Activated CD8-positive, alpha-beta memory T cell treated with anti-CD3 and anti-CD28 coated beads, Interleukin-2, amount 10 ng/mL, durations not matched to agents 7 days and 5 days (primary cell): ENCODE data around the gene SLC66A2. TPM values are rescaled to one million over a fixed set of nuclear protein-coding genes. Genes with fewer than 3 reads are reported as not detected.

Experiments
- ATAC-seq: fragments of 150-1000 bp; cut with Tn5 transposase; one replicate; pipeline ENCODE4 v1.10.0; 2021; ENCODE audit warnings: moderate library complexity
- CTCF ChIA-PET: fragments of 350-600 bp; sonication (Branson Sonifier 250); formaldehyde crosslinking; loops from one replicate; lab custom pipeline; 2021; ENCODE audit warnings: antibody characterized with exemption; lab: Charles Lee
- DNase-seq: peaks from one replicate; pipeline ENCODE4 v3.0.0-alpha.2; 2020
- H3K27ac Mint-ChIP-seq: one replicate; pipeline ENCODE4 v1.8.0; 2021; ENCODE audit warnings: mild to moderate bottlenecking, mixed read lengths
- H3K27me3 Mint-ChIP-seq: one replicate; pipeline ENCODE4 v1.8.0; 2021; ENCODE audit warnings: mixed read lengths
- H3K36me3 Mint-ChIP-seq: one replicate; pipeline ENCODE4 v1.8.0; 2021; ENCODE audit warnings: mild to moderate bottlenecking, mixed read lengths
- H3K4me1 Mint-ChIP-seq: one replicate; pipeline ENCODE4 v1.8.0; 2021; ENCODE audit warnings: mixed read lengths
- H3K4me3 Mint-ChIP-seq: one replicate; pipeline ENCODE4 v1.8.0; 2021; ENCODE audit warnings: mild to moderate bottlenecking, moderate library complexity, mixed read lengths
- H3K9me3 Mint-ChIP-seq: one replicate; pipeline ENCODE4 v1.8.0; 2022; ENCODE audit warnings: low read depth, mixed read lengths
- total RNA-seq, 2 experiments: library from RNA; stranded (reverse); gene quantifications; one replicate each; pipeline ENCODE4 v1.2.3, GENCODE V29; 2021

SLC66A2 gene
- total RNA-seq, 2 experiments from 2014 or later = 23.4 TPM

DNA sequence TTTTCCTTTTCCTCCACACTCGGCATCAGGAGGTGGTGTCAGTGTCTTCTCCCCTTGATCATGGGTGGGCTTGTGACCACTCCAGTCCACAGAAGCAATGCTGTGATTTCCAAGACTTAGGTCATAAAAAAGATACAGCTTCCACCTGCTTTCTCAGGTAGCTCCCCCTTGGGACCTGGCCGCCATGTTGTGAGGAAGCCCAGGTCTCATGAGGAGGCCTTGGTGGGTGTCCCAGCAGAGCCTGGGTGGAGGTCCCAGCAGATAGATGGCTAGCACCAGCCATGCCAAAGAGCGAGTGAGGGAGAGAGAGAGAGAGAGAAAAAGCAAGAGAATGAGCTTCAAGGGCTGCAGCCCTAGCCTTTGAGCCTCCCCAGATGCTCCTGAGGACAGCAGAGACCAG is 16.0 kb downstream of the SLC66A2 start:
- Mint-ChIP-seq H3K27me3 (no peaks in the 10 kb centered on the region), H3K4me3 (no peak overlapping the region), H3K36me3 (peaks cover 75% of the 10 kb centered on the region), H3K4me1 (no peaks in the 10 kb centered on the region), H3K27ac (no peak overlapping the region), H3K9me3 (peaks cover 26% of the 10 kb centered on the region)
- DNase-seq (no peak), ATAC-seq (no peak)
- CTCF ChIA-PET = no interaction called here

DNA sequence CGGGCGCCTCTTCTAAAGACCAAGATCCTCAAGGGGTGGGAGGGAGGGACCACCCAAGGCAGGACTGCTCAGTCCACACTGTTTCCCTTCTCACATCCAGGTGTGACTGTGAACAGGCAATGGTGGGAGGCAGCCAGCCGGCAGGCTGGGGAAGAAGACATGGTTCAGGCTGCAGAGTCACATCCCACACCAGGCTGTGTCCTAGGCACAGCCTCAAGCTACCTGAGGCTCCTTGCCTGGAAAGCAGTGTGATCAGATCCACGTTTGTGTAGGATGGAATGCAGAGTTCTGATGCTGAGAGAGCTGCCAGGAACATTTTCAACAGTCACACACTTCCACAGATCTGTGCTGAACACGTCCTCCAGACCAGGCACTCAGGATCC is 16.4 kb downstream of the SLC66A2 start:
- H3K4me3 Mint-ChIP-seq = no peak overlapping the region
- H3K27ac Mint-ChIP-seq = no peak overlapping the region
- H3K36me3 Mint-ChIP-seq = peaks cover 74% of the 10 kb centered on the region
- H3K9me3 Mint-ChIP-seq = peaks cover 27% of the 10 kb centered on the region
- no peaks in the 10 kb centered on the region for H3K4me1 Mint-ChIP-seq
- no peaks in the 10 kb centered on the region for H3K27me3 Mint-ChIP-seq
- CTCF ChIA-PET = no interaction called here
- DNase-seq = no peak
- ATAC-seq = no peak

DNA sequence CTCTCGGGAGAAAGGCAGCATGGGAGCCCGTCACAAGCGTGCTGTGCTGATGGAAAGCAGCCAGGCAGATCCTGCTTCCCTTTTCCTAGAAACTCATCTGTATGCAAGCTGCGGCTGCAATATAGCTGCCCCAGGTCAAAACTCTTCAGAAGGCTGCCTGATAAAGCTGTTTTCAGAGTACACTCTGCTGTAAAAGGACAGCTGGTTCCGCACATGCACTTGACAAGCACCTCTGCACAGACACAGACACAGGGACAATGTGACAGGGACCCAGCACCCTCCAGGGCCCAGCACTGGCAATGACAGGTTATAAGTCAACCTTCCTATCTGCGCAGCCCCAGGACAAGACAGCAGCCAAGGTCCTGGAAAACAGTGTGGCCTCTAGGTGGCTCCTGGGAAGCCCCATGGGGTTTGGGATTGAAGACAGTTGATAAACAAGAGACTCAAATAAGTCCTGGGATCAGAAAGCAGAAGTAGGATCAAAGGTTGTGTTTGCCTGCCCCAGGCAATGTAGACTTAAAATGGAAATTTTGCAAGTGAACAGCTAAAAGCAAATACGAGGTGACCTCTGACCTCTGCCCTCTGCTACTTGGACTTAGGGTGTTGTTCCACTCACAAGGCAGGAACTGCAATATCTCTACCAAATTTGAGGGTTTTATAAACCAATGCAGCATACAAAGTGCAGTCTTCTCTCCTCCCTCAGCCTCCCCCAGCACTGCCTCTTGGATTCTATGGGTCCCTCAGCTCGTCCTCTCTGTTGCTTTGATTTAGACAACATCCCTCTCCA is 16.9 kb downstream of the SLC66A2 start:
- CTCF ChIA-PET = no interaction called here

DNA sequence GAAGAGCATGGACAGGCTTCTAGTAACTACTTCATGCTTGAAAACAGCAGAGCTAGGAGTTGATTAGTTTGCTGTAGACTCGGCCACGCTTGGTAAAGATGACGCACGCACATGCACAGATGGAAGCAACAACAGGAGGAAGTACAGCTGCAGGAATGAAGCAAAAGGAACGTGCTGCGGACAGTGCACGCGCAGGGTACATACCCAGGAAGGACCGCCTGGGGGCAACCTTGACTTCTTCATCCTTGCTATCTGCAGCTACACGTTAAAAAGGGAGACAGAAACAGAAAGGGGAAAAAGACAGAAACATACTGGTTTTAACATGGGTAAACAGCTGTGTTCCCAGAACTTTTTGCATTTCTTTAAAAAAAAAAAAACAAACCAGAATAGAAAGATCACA is 17.7 kb downstream of the SLC66A2 start:
- Mint-ChIP-seq H3K27me3 (no peaks in the 10 kb centered on the region), H3K4me3 (no peak overlapping the region), H3K36me3 (peaks cover 76% of the 10 kb centered on the region), H3K4me1 (no peaks in the 10 kb centered on the region), H3K27ac (no peak overlapping the region), H3K9me3 (peaks cover 37% of the 10 kb centered on the region)
- no peak for ATAC-seq
- DNase-seq = no peak
- CTCF ChIA-PET = no interaction called here

More for the DNA sequence above, 16.9 kb downstream of the SLC66A2 start:
- Mint-ChIP-seq H3K4me1 (no peaks in the 10 kb centered on the region), H3K27me3 (no peaks in the 10 kb centered on the region), H3K9me3 (peaks cover 32% of the 10 kb centered on the region), H3K36me3 (peaks cover 74% of the 10 kb centered on the region), H3K27ac (no peak overlapping the region), H3K4me3 (no peak overlapping the region)
- ATAC-seq (no peak), DNase-seq (no peak)

DNA sequence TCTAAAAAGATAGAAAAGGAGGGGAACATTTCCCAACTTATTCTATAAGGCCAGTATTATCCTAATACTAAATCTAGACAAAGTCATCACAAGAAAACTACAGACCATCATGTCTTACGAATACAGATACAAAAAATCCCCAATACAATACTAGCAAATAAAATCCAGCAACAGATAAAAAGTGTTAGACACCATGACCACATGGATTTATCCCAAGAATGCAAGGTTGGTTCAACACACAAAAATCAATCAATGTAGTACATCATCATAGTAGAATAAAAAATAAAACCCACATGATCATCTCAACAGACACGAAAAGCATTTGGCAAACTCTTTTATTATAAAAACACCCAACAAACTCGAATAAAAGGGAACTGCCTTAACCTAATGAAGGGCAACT is 18.5 kb downstream of the SLC66A2 start:
- no peak overlapping the region for H3K27ac Mint-ChIP-seq
- H3K4me1 Mint-ChIP-seq = no peaks in the 10 kb centered on the region
- peaks cover 82% of the 10 kb centered on the region for H3K36me3 Mint-ChIP-seq
- ATAC-seq (no peak), DNase-seq (no peak)
- H3K27me3 Mint-ChIP-seq = no peaks in the 10 kb centered on the region
- H3K9me3 Mint-ChIP-seq = peaks cover 37% of the 10 kb centered on the region
- no peak overlapping the region for H3K4me3 Mint-ChIP-seq
- CTCF ChIA-PET = no interaction called here

DNA sequence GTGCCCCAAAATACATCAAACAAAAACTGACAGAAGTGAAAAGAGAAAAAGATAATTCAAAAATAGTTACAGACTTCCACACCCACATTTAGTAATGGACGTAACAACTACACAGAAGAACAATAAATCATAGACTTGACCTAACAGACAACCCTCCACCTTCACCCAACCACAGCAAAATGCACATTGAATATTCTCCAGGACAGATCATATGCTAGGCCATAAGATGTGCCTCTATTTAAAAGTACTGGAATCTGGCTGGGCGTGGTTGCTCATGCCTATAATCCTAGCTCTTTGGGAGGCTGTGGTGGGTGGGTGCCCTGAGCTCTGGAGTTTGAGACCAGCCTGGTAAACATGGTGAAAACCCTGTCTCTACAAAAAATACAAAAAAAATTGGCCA is 20.0 kb downstream of the SLC66A2 start:
- Mint-ChIP-seq H3K4me3 (no peak overlapping the region), H3K4me1 (no peaks in the 10 kb centered on the region), H3K9me3 (peaks cover 37% of the 10 kb centered on the region), H3K36me3 (peaks cover 70% of the 10 kb centered on the region), H3K27me3 (no peaks in the 10 kb centered on the region), H3K27ac (no peak overlapping the region)
- DNase-seq = no peak
- CTCF ChIA-PET = no interaction called here
- no peak for ATAC-seq

DNA sequence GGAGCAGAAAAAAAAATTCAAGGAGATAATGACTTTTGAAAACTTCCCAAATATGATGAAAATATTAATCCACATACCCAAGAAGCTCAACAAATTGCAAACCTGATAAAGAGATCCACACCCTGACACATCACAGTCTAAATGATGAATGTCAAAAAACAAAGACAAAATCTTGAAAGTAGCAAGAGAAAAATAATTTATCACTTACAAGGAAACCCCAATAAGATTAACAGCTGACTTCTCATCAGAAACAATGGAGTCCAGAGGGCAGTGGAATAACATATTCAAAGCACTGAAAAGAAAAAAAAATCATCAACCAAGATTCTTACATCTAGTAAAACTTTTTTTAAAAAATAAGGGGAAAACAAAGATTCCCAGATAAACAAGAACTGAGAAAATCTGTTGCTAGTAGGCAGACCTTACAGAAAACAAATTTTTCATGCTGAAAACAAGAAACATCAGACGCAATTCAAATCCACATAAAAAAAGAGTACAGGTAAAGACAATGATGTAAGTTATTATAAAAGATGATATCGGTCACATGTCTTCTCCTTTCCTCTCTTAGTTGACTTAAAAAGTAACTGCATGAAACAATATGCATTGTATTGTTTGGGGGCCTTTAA is 21.3 kb downstream of the SLC66A2 start:
- H3K36me3 Mint-ChIP-seq = peaks cover 58% of the 10 kb centered on the region
- peaks cover 33% of the 10 kb centered on the region for H3K9me3 Mint-ChIP-seq
- no peak overlapping the region for H3K27ac Mint-ChIP-seq
- no peak overlapping the region for H3K4me3 Mint-ChIP-seq
- CTCF ChIA-PET = no interaction called here
- DNase-seq = no peak
- no peak for ATAC-seq
- no peaks in the 10 kb centered on the region for H3K27me3 Mint-ChIP-seq
- no peaks in the 10 kb centered on the region for H3K4me1 Mint-ChIP-seq

DNA sequence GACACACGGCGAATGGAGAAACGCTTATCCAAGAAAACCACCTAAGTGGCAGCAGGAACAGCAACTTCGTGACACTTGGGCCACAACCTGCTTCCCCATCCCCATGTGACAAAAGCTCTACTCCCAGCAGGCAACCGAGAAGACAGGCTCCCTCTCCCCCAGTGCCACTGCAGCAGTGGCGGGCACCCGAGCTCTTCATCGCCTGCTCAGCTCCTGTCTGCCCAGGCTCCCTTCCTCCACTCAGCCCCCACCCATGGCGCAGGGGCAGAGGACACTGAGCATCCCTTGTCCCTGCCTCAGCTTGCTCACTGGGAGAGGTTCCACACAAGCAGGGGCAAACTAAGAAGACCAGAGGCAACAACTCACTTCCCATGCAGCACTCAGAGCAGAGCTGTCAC is 22.9 kb downstream of the SLC66A2 start:
- Mint-ChIP-seq H3K27ac (no peak overlapping the region), H3K9me3 (peaks cover 31% of the 10 kb centered on the region), H3K4me3 (no peak overlapping the region), H3K36me3 (peaks cover 48% of the 10 kb centered on the region), H3K27me3 (no peaks in the 10 kb centered on the region), H3K4me1 (no peaks in the 10 kb centered on the region)
- ATAC-seq = no peak
- no peak for DNase-seq
- CTCF ChIA-PET = no interaction called here

DNA sequence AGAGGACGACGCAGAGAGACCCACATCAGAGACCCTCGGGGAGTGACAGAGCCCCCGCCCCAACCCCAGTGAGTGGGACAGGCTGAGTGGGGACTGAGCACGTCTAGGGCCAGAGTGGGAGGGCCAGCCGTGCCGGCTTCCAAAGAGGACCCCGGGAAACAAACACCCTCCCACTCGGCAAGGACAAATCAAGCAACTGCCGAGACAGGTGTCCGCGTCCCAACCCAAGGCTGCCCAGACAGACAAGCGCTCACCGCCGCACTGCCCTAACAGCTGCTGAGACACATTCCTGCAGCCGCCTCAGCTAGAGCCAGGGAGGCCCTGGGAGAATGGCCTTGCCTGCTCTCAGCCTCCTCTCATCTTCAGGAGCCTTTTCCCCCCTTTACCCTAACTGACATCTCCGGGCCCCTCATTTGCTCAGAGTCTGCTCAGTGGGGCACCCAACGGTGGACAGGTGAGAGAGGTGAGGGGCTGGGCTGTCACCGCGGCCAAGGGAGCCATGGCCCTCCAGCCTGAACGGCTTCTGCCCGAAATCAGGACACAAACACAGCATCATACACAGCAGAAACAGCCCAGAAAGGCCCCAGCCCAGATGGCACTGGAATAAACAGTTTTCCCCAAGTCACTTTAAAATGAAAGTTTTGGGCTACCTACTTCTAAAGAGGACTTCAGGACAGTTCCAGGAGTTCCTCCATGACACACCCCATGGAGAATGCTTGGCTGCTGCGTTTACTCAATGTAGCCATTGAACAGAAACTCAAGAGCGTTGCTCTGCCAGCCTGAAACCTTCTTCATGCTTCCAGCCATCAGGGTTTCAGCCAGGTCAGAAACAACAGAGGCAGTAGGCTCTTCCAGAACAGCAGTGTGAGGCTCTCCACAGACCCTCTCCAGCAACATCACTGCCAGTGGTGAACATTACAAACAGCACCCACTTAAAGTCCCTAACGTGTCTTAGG is 23.6 kb downstream of the SLC66A2 start:
- Mint-ChIP-seq H3K4me3 (no peak overlapping the region), H3K27ac (no peak overlapping the region), H3K9me3 (peaks cover 27% of the 10 kb centered on the region), H3K4me1 (no peaks in the 10 kb centered on the region), H3K36me3 (peaks cover 47% of the 10 kb centered on the region), H3K27me3 (no peaks in the 10 kb centered on the region)
- ATAC-seq (no peak), DNase-seq (no peak)
- CTCF ChIA-PET = no interaction called here

DNA sequence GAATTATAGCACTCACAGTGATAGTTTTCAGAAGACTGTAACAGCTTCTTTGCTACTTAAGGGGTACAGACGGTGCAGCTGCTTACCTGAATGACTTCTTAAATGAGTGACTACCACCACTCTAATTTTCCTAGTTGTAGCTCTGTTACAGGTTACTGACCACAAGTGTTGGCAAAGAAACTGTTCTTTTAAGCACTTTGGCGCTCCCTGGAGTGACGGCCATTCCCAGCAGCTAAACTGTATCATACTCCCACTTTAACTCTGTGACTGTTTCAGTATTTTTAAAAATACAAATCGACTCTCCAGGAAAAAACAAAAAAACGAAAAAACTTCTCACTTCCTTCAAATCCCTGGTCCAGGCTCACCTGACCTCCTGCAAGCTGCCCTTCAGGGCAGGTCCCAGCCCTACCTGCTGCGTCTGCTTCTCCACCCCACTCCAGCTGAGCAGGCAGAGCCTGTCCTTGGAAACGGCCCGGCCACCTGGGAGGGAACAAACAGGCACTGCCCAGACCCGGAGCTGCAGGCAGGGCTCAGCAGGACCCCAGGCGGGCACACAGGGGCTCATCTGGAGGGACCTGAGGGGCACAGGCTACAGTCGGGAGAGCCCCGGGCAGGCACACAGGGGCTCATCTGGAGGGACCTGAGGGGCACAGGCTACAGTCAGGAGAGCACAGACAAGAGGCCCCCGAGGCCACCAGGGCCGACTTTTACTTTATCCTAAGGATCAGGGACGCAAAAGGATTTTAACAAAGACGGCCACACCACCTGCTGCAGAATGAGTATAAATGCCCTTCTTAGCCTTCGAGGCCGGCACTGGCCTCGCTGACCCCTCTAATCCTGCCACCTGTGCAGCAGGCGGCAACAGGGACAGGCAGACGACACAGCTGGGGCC is 24.5 kb downstream of the SLC66A2 start:
- CTCF ChIA-PET = no interaction called here
- Mint-ChIP-seq H3K27me3 (no peaks in the 10 kb centered on the region), H3K27ac (no peak overlapping the region), H3K36me3 (peaks cover 41% of the 10 kb centered on the region), H3K4me1 (no peaks in the 10 kb centered on the region), H3K9me3 (peaks cover 18% of the 10 kb centered on the region), H3K4me3 (no peak overlapping the region)
- ATAC-seq = no peak
- DNase-seq = no peak

DNA sequence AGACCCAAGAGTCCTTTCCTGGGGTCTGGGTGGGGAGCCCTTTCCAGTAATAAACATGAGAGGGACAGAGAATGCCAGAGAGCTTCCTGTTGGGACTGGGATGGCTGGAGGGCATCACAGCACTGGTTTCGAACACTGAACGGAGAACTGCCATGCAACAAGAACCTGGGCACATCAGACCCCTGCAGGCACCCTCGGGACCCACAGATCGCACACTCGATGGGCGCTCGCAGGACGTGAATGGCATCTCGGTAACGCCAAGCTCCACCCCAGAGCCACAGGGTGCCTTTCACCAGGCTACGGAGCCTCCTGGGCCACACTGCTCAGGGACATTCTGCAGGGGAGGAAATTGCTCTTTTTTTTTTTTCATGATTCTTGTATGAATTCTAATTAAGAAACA is 25.1 kb downstream of the SLC66A2 start:
- ATAC-seq = no peak
- Mint-ChIP-seq H3K4me3 (no peak overlapping the region), H3K27ac (no peak overlapping the region), H3K36me3 (peaks cover 37% of the 10 kb centered on the region), H3K27me3 (no peaks in the 10 kb centered on the region), H3K9me3 (peaks cover 15% of the 10 kb centered on the region), H3K4me1 (no peaks in the 10 kb centered on the region)
- CTCF ChIA-PET = no interaction called here
- DNase-seq = no peak

DNA sequence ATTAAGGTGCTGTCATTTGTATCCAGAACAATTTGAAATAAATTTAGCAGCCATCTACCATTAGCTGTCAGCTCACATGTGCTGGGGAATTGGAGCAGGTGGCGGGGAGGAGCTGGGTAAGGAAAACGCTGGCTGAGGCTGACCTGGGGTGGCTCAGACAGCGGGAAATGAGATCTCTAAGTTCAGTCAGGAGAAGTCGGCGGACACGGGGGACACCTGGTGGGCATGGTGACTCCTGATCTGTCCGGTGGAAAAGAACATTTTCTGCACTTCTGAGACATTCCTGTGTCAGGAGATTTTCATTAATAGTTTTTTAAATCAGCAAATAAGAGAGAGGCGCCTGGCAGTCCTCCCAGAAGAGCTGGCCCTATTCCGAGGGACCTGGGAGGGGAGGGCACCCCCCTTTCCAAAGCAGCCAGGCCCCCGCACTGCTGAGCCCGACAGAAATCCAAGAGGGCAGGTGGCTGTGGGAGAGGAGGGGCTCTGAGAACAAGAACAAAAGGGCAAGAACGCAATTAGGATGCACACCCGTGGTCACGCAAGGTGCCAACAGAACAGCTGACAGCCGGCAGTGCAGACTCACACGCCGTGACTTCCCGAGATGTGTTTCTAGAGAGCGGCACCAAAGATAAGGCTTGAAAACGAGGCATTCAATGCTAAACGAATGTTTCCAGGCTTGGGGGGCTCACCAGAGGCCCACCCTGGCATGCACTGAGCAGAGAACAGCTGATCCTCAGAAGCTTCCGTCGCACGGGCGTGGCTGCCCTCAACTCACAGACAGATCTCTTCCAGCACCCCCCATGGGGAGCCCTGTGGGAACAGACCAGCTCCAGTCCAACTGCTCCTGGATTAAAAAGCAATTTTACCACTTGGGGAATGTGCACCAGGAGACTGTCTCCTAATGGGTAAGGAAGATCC is 26.4 kb downstream of the SLC66A2 start:
- H3K9me3 Mint-ChIP-seq = peaks cover 10% of the 10 kb centered on the region
- no peaks in the 10 kb centered on the region for H3K27me3 Mint-ChIP-seq
- no peak overlapping the region for H3K27ac Mint-ChIP-seq
- ATAC-seq (no peak), DNase-seq (no peak)
- no peaks in the 10 kb centered on the region for H3K4me1 Mint-ChIP-seq
- peaks cover 33% of the 10 kb centered on the region for H3K36me3 Mint-ChIP-seq
- no peak overlapping the region for H3K4me3 Mint-ChIP-seq
- CTCF ChIA-PET = interaction anchor here (0.7 kb wide), 1 partner anchor 38 kb away, joined by 3 read pairs; no protein-coding TSS in a partner anchor
